Subcutaneous adipose tissue (tissue), 4 donors: ENCODE results near the gene CENPT. TPM values are rescaled to one million over a fixed set of nuclear protein-coding genes. Genes with fewer than 3 reads are reported as not detected.

Source experiments
- total RNA-seq, 4 donors: library from RNA; depleted of rRNA; stranded (reverse); fragments of >200 nt; gene quantifications; one replicate each; pipeline ENCODE4 v1.1.0, GENCODE V29; 2016
- TF ChIP-seq, protein P1 (sequence below): fragments of 450-650 bp; IDR thresholded peaks from one replicate; pipeline ENCODE4 v1.5.1; 2016; ENCODE audit warnings: low read depth, mild to moderate bottlenecking, control low read depth, antibody characterized with exemption, moderate library complexity

Gene CENPT
- total RNA-seq, 4 donors from 2014 or later: 22.8 to 48.0 (median 30.8) TPM

DNA sequence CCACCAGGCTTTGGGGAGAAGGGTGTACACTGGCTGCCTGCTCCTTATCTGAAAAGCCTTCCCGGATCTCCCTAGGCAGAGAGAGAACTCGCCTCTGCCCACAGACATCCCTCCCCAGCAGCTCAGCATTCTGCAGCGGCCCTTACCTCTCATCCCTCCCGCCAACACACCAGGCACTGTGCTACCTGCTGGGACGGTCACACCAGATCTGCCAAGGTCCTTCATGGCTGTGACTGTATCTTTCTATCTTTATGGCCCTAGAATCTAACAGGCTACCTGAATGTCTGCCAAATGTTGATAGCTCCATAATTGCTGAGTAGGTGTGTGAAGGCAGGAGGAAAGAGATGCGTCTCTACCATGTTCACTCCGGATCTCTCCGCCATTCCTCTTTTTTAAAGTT lies 32.9 kb downstream of the CENPT start:
- TF ChIP-seq, protein P1, sequence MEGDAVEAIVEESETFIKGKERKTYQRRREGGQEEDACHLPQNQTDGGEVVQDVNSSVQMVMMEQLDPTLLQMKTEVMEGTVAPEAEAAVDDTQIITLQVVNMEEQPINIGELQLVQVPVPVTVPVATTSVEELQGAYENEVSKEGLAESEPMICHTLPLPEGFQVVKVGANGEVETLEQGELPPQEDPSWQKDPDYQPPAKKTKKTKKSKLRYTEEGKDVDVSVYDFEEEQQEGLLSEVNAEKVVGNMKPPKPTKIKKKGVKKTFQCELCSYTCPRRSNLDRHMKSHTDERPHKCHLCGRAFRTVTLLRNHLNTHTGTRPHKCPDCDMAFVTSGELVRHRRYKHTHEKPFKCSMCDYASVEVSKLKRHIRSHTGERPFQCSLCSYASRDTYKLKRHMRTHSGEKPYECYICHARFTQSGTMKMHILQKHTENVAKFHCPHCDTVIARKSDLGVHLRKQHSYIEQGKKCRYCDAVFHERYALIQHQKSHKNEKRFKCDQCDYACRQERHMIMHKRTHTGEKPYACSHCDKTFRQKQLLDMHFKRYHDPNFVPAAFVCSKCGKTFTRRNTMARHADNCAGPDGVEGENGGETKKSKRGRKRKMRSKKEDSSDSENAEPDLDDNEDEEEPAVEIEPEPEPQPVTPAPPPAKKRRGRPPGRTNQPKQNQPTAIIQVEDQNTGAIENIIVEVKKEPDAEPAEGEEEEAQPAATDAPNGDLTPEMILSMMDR: no peak

DNA sequence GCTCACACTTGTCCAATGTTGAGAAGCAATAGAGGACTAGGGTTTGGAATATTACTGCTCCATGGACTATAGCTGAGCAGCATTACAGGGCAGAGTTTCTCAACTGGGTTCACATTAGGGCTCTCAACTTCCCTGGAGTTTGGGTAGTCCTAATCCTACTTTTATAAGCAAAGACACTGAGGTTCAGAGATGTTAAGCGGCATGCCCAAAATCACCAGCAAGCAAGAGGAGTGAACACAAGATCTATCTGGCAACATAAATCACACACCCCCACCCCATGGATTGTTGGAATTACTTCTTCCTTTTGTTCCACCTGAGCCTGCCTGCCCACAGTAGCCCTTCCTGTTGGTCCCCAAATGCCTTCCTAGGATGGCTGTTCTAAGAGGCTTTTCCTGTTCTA lies 35.6 kb downstream of the CENPT start:
- TF ChIP-seq, protein P1: no peak

GRCh38 chr16:67807148-67807682 lies 40.3 kb downstream of the CENPT start:
- TF ChIP-seq, protein P1: no peak

DNA sequence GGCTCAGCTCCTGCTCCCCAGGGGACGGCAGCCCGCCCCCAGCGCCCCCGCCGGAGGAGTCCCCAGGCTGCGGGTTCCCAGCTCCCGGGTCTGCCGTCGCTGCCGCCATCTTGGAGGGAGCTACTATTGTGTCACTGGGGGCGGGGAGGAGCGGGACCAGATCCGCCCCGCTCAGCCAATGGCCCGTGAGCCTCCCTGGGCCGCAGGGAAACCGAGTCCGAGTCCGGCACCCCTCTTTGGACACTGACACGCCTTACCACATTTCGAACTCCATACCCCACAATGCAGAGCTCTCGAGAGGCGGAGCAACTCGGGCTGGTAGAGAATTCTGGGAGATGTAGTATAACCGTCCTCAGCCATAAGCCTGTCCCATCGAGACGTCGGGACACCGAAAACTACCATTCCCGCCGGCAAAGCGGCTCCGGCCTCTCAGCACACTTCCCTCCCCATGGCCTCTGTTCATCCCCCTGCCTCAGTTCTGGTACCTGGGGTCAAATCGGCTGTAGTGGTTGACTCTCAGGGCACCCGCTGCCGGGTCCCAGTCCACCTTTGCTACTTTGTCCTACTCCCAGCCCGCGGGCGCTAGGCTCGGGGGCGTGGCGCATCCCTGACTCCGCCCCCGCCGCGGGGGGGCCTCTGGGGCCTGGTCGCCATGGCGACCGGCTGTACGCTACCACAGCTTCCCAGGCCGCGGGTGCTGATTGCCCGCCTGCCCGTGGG lies 40.9 kb downstream of the CENPT start, which contains the start of the genes RANBP10 and TSNAXIP1:
Gene RANBP10 (minus strand): TSS at position 133 of the 720 bp plus-strand sequence. CDS start 24 bp downstream, at position 109.
Gene TSNAXIP1 (plus strand): TSS at position 462 of the 720 bp plus-strand sequence. CDS start 261 bp downstream, outside the sequence.
- TF ChIP-seq, protein P1: no peak

GRCh38 chr16:67805718-67806427 lies 41.6 kb downstream of the CENPT start:
- TF ChIP-seq, protein P1: no peak

DNA sequence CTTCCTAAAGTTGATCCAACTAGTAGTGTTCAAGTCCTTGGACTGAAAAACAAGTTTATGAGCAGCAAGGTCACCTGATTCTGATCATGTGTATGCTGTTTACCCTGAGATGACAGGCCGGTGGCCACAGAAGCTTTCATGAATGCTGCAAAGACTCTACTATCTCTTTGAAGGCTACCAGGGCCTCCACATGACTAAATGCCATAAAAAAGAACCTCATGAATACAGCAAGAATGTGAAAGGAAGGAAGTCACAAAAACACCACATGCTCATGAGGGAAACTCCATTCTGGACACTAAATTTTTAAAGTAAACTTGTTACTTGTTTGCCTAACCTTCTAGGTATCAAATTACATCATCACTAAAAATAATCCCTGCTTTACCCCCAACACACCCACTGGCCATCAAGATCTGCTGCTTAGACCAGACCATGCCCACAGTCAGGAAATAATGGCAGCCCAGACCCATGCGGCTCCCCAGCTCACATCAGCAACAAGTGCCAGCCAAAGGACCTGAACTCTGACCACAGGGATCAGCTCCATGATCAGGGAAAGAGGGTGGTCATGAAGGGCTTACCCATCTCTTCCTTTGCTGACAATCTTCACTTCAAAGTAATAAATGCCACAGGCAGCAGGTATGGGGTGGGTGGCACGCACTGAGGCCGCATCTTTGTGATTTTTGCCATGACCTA lies 42.5 kb downstream of the CENPT start:
- TF ChIP-seq, protein P1: no peak
